ENCODE measurements around the gene SPRED2. TPM values are rescaled to one million over a fixed set of nuclear protein-coding genes. Genes with fewer than 3 reads are reported as not detected.
A peak's percentile ranks its signal among the peaks of the same experiment; 100 is the strongest.

Gene SPRED2
- total and polyA plus RNA-seq, 12 donors = 10.2 to 20.7 (median 17.0) TPM

GRCh38 chr2:65382776-65383357, 49.5 kb downstream of the SPRED2 start:
- H3K4me1 ChIP-seq = peaks cover 13 to 91% (median 69%) of the 10 kb centered on the region in 9 donors
- peak overlapping the region in 7 of 10 donors; percentile 8 to 36 (median 29) for H3K4me3 ChIP-seq
- no peaks in the 10 kb centered on the region for H3K36me3 ChIP-seq
- no peaks in the 10 kb centered on the region for H3K9me3 ChIP-seq
- intact Hi-C loops (cut with DNase I) = loop anchor here in 7 of 10 donors (2.0 to 5.0 kb wide), 6 partner anchors 34 to 72 kb away; partner anchors contain the start of gene SPRED2 (in 3 of the 7)
- TF ChIP-seq CTCF (IDR thresholded peaks at IDR 0.05) = peak in 3 of 9 donors; percentile 14 to 25 (median 22)
- H3K27me3 ChIP-seq = no peaks in the 10 kb centered on the region
- ATAC-seq (peak; percentile 36 to 86 (median 80)), DNase-seq (peak; percentile 75 to 83)
- peak overlapping the region; percentile 5 to 87 (median 70) for H3K27ac ChIP-seq
- 10 to 12% methylated on average over 20 of the region's 20 CpGs for WGBS, 2 donors

DNA sequence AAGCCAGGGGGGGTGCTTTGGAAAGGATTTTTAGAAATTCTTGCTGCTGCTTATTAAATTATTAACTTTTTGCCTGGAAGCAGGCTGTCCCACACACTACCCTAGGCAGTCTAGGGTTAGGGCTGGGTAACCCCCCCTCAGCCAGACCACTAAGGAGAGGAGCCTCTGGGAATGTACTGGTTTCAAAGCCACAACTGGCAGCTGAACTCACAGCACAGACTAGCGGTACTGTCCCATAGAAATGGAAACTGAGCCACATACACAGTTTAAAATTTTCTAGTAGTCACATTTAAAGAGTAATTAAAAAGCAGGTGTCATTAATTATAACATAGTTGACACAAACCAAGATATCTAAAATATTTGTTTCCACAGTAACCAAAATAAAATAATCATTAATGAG, 50.1 kb downstream of the SPRED2 start:
- no peaks in the 10 kb centered on the region for H3K27me3 ChIP-seq
- H3K9me3 ChIP-seq = no peaks in the 10 kb centered on the region
- H3K4me3 ChIP-seq = peak overlapping the region in 4 of 10 donors; percentile 21 to 32 (median 30)
- 33 to 54% methylated on average over 1 of the region's 1 CpG for WGBS, 2 donors
- no peaks in the 10 kb centered on the region for H3K36me3 ChIP-seq
- peak overlapping the region in 8 of 10 donors; percentile 65 to 87 (median 75) for H3K27ac ChIP-seq
- TF ChIP-seq CTCF (IDR thresholded peaks at IDR 0.05) = peak in 2 of 9 donors; percentile 10 to 44
- no peak for DNase-seq
- intact Hi-C loops (cut with DNase I) = loop anchor here in 7 of 10 donors (2.0 to 5.0 kb wide), 6 partner anchors 35 to 72 kb away; partner anchors contain the start of gene SPRED2 (in 3 of the 7)
- ATAC-seq = peak in 6 of 8 donors; percentile 23 to 57 (median 33)
- peaks cover 13 to 97% (median 74%) of the 10 kb centered on the region in 9 donors for H3K4me1 ChIP-seq

DNA sequence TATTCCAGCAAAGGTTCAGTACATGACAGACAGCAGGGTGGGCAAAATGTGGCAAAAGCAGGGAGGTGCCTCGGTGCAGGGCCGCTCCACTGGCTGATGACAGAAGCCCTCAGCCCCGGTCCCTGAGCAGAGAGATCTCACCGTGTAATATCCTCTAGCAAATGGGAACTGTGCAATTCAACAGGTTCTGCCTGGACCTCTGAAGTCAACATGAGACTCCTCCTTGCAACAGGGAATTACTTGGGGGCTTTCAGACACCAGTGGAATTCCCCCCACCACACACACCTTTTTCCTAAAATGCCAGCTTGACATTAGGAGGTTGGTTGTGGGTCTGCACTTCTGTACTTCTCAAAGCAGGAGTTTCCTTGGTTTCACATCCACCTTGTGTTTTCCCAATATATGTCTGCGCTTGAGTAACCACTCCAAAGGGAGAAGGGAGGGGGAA, 50.8 kb downstream of the SPRED2 start:
- peaks cover 13 to 94% (median 71%) of the 10 kb centered on the region in 9 donors for H3K4me1 ChIP-seq
- TF ChIP-seq CTCF (IDR thresholded peaks at IDR 0.05) = no peak
- H3K4me3 ChIP-seq = no peak overlapping the region
- 80 to 88% methylated on average over 5 of the region's 5 CpGs for WGBS, 2 donors
- H3K27ac ChIP-seq = peak overlapping the region in 2 of 10 donors; percentile 83 to 87
- intact Hi-C loops (cut with DNase I) = loop anchor here in 7 of 10 donors (2.0 to 5.0 kb wide), 6 partner anchors 34 to 71 kb away; partner anchors contain the start of gene SPRED2 (in 3 of the 7)
- ATAC-seq = no peak
- DNase-seq = no peak
- H3K36me3 ChIP-seq = no peaks in the 10 kb centered on the region
- H3K27me3 ChIP-seq = no peaks in the 10 kb centered on the region
- H3K9me3 ChIP-seq = no peaks in the 10 kb centered on the region

GRCh38 chr2:65380255-65380654, 52.1 kb downstream of the SPRED2 start:
- ATAC-seq (no peak), DNase-seq (no peak)
- WGBS, 2 donors = 74 to 75% methylated on average over 5 of the region's 5 CpGs
- Histone ChIP-seq H3K27ac (no peak overlapping the region), H3K36me3 (peaks cover 0 to under 1% (median 0%) of the 10 kb centered on the region in 9 donors), H3K4me1 (peaks cover 13 to 82% (median 64%) of the 10 kb centered on the region in 9 donors), H3K4me3 (no peak overlapping the region), H3K9me3 (no peaks in the 10 kb centered on the region), H3K27me3 (no peaks in the 10 kb centered on the region)
- intact Hi-C loops (cut with DNase I) = loop anchor here in 7 of 10 donors (5.0 kb wide), 4 partner anchors 33 to 68 kb away; partner anchors contain the start of gene SPRED2 (in 3 of the 7)
- no peak for TF ChIP-seq CTCF (IDR thresholded peaks at IDR 0.05)
